ENCODE results near the gene BFAR. TPM values are rescaled to one million over a fixed set of nuclear protein-coding genes. Genes with fewer than 3 reads are reported as not detected.

BFAR gene
- total and polyA plus RNA-seq, 2 donors (not counting 3 experiments of a cell fraction or from before 2014, with no cell fraction given): 57.3 to 73.5 TPM

DNA sequence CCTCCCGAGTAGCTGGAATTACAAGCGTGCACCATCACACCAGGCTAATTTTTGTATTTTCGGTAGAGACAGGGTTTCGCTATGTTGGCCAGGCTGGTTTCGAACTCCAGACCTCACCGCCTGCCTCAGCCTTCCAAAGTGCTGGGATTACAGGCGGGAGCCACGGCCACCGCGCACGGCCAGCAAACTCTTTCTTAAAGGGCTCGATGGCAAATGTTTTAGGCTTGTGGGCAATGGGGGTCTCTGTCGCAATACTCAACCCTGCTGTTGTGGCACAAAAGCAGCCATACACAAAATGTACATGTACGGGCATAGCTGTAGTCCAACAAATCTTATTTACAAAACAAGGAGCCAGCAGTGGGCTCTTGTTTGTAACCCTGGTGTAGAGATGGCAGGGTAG is 21.1 kb upstream of the BFAR start:
- FAIRE-seq (no peak), DNase-seq (ENCODE audit: low read depth, low spot score) (no peak)
- H3K79me2 ChIP-seq (ENCODE audit: control insufficient read depth, insufficient read depth, low read length): no peaks in the 10 kb centered on the region
- CTCF ChIA-PET: interaction anchor here (0.7 to 1.9 kb wide), 2 partner anchors 12 to 18 kb away, joined by 3 to 5 read pairs; no protein-coding TSS in a partner anchor
- H4K20me1 ChIP-seq (replicated peaks; ENCODE audit: control insufficient read depth, extremely low read depth, insufficient read depth, low read length): no peaks in the 10 kb centered on the region
- no peak overlapping the region for H3K4me3 ChIP-seq (replicated peaks in 1 of 3; ENCODE audit: insufficient read depth in 1 of 3, low read depth in 1 of 3, low read length in 3 of 3)
- no peak overlapping the region for H3K27ac ChIP-seq (ENCODE audit: insufficient read depth, low read depth, low read length)
- no peaks in the 10 kb centered on the region for H3K4me1 ChIP-seq (ENCODE audit: control insufficient read depth, extremely low read depth, insufficient read depth, low read length)
- TF ChIP-seq, protein P1, sequence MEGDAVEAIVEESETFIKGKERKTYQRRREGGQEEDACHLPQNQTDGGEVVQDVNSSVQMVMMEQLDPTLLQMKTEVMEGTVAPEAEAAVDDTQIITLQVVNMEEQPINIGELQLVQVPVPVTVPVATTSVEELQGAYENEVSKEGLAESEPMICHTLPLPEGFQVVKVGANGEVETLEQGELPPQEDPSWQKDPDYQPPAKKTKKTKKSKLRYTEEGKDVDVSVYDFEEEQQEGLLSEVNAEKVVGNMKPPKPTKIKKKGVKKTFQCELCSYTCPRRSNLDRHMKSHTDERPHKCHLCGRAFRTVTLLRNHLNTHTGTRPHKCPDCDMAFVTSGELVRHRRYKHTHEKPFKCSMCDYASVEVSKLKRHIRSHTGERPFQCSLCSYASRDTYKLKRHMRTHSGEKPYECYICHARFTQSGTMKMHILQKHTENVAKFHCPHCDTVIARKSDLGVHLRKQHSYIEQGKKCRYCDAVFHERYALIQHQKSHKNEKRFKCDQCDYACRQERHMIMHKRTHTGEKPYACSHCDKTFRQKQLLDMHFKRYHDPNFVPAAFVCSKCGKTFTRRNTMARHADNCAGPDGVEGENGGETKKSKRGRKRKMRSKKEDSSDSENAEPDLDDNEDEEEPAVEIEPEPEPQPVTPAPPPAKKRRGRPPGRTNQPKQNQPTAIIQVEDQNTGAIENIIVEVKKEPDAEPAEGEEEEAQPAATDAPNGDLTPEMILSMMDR (IDR thresholded peaks at IDR 0.05; ENCODE audit: extremely low read depth in 1 of 2, insufficient read depth in 1 of 2, low read depth in 1 of 2, low read length in 2 of 2): no peak
- TF ChIP-seq EZH2 (IDR thresholded peaks at IDR 0.05; ENCODE audit: borderline replicate concordance, low read depth, low read length, severe bottlenecking) (no peak), MAX (IDR thresholded peaks at IDR 0.05; ENCODE audit: insufficient read depth, insufficient read length) (no peak), JUN (IDR thresholded peaks at IDR 0.05; ENCODE audit: borderline replicate concordance, insufficient read depth, insufficient read length, low read depth) (no peak), POLR2A (IDR thresholded peaks at IDR 0.05; ENCODE audit: low read depth, low read length) (no peak), FOS (IDR thresholded peaks at IDR 0.05; ENCODE audit: borderline replicate concordance, insufficient read depth, low read length) (no peak), MYC (IDR thresholded peaks at IDR 0.05; ENCODE audit: low read depth, low read length) (no peak), POLR2AphosphoS5 (IDR thresholded peaks at IDR 0.05; ENCODE audit: insufficient read depth, low read depth, low read length) (no peak), GATA2 (IDR thresholded peaks at IDR 0.05; ENCODE audit: insufficient read depth, insufficient read length, low read depth, low read length) (no peak)
- intact Hi-C loops (cut with micrococcal nuclease) (no loop called here), dilution Hi-C loops (cut with MboI; ENCODE audit: extremely low pct_ligation_motif_present, low sequenced_read_pairs) (no loop called here)
- BruUV-seq (replicated peaks): no TSS peak
- no peak overlapping the region for H3K4me2 ChIP-seq (ENCODE audit: insufficient read depth, low read length)
- H3K9me3 ChIP-seq (replicated peaks; ENCODE audit: control insufficient read depth, insufficient read depth, low read length): no peaks in the 10 kb centered on the region
- no peak overlapping the region for H3K9ac ChIP-seq (replicated peaks; ENCODE audit: extremely low read depth, insufficient read depth, low read length)
- H3K9me1 ChIP-seq (replicated peaks; ENCODE audit: control insufficient read depth, extremely low read depth, insufficient read depth, low read length): no peaks in the 10 kb centered on the region
- H2AFZ ChIP-seq (ENCODE audit: low read depth, low read length): no peak overlapping the region
- POLR2A ChIA-PET: interaction anchor here (0.6 kb wide), 1 partner anchor 226 kb away, joined by 6 read pairs; no protein-coding TSS in a partner anchor
- H3K27me3 ChIP-seq (ENCODE audit: control insufficient read depth in 2 of 2, insufficient read depth in 2 of 2, low read length in 2 of 2): no peaks in the 10 kb centered on the region
- H3K36me3 ChIP-seq (ENCODE audit: control insufficient read depth in 2 of 2, extremely low read depth in 1 of 2, insufficient read depth in 2 of 2, low read length in 2 of 2): peaks cover 10 to 17% of the 10 kb centered on the region in 2 experiments
